ENCODE measurements around the gene ILDR1.
"Not testable (repeated sequence)": the region's sequence is repeated elsewhere in the genome, so short reads cannot be mapped to it uniquely, and the experiment has no call there.

ILDR1 gene

DNA sequence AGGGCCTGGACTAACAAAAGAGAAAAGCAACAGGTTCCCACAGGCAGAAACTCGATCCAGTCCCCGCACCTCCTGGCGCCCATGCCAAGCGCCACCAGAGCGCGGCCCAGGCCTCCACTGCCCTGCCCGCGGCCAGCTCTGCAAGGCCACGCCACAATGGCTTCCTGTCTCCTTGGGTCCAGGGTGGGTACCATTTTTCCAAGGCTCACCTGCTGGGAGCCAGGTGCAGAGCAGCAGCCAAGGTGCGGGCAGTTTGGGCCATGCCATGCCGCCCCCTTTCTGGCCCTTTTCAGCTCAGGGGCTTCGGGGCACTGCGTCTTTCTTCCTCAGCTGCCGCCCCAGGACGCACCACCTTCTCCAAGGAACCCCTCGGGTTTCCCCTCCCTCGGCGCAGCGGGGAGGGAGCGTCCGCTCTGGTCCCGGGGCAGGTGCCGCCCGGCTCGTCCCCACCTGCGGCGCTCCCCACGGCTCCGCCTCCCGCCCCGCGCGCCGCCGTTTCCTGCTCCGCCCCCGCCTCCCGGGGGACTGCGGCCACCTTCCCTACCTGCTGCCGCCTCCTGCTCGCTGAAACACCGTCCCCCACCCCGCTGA lies at the start of gene ILDR1:
TSS of gene ILDR1 (minus strand) at position 437 of the 591 bp plus-strand sequence. CDS start at position 267, 170 bp downstream.
- DNase-seq, result no peak

GRCh38 chr3:122067588-122068240 lies 45.7 kb upstream of the ILDR1 start:
- DNase-seq, result no peak

GRCh38 chr3:122067214-122067550 lies 45.1 kb upstream of the ILDR1 start:
- DNase-seq, result no peak

DNA sequence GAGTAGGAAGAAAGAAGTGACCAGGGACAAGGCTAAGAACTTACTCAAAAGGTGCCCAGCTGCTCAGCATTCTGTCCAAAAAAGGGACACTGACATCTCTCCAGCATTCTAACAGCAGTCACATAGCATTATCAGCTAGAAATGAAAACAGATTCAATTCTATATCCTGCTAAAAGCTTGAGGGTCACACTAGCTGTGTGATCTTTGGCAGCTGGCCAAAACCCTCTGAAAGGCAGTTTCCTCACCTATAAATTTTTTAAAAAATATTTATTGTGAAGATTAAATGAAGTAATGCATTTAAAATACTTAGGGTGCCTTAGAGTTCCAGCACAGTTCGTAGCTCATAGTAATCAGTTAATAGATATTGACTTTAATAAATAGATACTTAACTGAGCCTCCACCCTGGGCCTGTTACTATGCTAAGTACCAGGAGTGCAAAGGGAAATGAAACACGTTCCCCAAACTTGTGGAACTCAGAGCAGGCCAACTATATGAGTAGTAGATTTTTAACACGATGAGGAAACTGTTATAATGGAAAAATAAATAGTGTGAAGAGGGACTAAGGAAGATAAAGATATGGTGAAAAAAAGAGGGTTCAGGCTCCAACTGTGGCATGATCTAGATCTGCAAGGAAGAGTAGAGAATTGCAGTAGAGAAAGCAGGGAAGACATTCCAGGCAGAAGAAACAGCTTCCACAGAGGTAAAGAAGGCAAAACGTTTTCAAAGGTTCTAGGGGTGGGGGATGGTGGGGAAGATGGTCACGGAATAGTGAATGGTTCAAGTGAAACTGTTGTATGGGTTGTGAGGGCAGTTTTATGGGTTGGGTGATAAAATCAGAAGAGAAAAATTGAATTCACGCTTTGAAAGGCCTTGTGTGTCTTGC lies 44.5 kb upstream of the ILDR1 start:
- no peak for DNase-seq

GRCh38 chr3:122064326-122064725 lies 42.3 kb upstream of the ILDR1 start:
- DNase-seq, result no peak

GRCh38 chr3:122063908-122064307 lies 41.9 kb upstream of the ILDR1 start:
- no peak for DNase-seq

GRCh38 chr3:122060040-122060698 lies 38.1 kb upstream of the ILDR1 start:
- DNase-seq, result no peak

GRCh38 chr3:122058294-122058693 lies 36.2 kb upstream of the ILDR1 start:
- no peak for DNase-seq

DNA sequence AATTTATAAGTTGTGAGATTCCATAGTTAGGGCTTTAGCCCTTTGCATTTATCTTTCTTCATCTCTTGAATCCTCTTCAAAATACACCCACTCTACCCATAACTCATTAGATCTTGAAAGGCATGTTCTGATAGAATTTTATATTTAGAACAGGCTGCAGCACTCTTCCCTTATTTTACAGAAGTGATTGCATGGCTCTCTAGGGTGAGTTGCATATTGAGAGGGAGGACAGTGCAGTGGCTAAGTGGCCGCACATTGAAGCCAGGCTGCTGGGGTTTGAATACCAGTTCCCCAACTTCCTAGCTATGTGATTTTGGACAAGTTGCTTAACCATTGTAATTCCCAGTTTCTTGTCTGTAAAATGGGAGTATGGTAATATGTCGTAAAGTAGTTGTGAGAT lies 35.6 kb upstream of the ILDR1 start:
- no peak for DNase-seq

DNA sequence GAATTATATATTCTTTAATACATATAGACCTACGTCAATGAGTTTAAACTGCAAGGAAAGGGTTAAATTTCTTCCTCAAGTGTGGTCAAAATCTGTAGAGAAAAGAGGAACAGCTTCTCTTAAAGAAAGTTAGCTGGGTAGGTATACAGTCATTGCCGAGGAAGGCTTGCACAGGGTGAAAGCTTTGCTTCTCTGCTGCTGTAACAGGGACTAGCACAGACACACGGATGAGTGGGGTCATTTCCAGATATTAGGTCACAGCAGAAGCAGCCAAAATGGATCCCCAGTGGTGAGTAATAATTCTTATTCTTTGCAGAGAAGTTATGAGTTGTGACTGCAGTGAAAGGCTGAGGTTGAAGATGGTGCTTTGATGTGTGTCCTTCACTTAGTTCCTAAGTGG lies 33.2 kb upstream of the ILDR1 start, which contains the start of gene CD86:
TSS of gene CD86 (plus strand) at position 148 of the 400 bp plus-strand sequence. CDS start at position 276, 128 bp downstream.
- no peak for DNase-seq

DNA sequence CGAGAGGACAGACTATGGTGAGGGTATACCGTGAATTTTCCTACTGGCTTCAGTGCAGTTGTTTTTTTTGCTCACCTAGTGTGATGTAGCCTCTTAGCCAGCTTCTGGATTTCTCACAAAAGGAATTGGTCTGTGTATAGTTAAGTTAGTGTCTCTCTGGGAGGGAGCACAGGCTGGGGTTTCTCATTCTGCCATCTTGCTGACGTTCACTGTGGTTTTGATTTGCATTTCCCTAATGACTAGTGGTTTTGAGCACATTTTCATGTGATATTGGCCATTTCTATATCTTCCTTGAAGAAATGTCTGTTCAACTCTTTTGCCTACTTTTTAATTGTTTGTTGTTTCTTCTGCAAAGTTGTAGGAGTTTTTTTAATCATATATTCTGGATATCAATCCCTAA lies 30.9 kb upstream of the ILDR1 start:
- no peak for DNase-seq

GRCh38 chr3:122047773-122048172 lies 25.7 kb upstream of the ILDR1 start:
- not testable (repeated sequence) for DNase-seq

- DNase-seq, result not testable (repeated sequence)
These were observed 25.2 kb upstream of the ILDR1 start for GRCh38 chr3:122047296-122047695.

DNA sequence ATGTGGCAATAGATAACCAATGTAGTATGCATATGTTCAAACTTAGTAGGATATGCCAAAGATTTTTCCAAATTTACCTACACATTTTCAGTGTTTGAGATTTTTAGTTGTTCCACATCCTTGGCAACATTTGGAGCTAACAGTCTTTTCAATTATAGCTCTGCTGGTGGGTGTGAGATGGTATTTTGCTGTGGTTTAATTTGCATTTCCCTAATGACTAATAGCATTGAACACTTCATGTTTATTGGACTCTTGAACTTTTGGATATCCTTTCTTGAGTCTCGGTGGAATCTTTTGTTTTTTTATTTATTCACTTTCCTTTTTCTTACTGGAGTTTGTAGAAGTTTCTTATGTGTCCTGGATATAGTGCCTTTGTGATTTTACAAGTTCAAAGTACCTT lies 11.0 kb upstream of the ILDR1 start:
- no peak for DNase-seq

GRCh38 chr3:122032531-122032930 lies 10.5 kb upstream of the ILDR1 start:
- no peak for DNase-seq

GRCh38 chr3:122031123-122031468 lies 9.0 kb upstream of the ILDR1 start:
- DNase-seq, result no peak

DNA sequence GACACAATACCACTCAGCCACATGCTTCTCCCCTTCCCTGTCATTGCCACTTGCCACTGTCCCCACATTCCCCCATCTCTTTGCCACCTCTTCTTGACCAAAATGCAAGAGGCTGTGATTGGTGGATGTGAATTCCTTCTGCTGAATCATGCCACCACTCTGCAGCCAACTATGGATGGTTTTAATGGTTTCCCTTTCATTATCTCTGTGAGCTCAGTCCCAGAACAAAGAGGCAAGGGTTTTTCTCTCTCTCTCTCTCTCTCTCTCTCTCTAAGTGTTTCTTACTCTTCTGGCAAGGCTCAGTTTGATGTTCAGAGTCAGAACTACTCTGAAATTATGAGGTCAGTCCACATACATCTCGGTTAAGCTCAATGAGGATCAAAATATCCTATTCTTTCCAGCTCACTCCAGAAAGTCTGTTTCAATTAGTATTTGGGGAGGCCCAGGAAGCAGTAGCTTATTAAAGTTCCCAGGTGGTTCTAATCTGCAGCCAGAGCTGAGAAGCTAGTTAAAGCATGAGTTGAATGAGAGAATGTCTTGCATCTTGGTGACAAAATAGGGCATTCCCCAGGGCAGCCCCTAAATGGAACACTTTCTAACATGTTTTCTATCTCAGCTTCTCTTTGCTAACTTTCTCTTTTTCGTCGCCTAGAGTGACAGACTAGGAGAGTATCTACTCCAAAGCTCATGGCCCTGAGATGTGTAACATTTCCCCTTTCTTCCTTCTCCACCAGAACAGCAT lies 8.5 kb upstream of the ILDR1 start:
- DNase-seq, result no peak

DNA sequence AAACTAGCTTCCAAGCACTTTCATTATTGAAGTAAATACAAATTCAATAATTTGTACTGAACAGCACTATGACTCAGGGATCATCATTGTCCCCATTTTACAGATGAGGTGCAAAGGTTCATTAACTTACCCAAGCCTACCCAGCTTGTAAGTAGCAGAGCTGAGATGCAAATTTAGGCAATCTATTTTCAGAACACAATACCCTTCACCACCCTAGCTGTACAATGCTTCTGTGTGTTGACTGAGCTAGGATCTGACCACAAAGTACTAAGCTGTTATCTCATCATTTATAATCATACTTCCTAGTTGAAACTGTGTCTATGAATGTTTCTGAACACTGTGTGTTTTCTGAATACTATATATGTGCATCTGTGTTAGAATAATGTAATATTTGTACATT lies 3.2 kb upstream of the ILDR1 start:
- no peak for DNase-seq

DNA sequence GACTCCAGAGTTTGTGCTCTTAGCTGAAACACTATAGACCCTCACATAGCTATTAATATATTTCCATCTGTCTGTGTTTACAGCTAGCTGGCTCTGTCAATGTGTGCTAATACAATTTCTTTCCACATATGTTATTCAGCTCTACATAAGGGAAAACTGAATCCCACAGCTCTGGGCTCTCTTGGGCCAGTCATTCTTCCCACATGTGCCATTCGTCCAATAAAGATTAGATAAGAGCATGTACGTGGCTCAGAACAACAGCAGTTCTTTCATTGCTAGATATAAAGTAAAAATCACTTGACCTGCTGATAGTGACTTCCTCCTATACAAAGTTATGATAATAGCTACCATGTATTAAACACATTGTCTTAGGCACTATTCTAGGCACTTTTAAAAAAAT lies 2.8 kb upstream of the ILDR1 start:
- DNase-seq, result no peak

- no peak for DNase-seq
These were observed 1.4 kb upstream of the ILDR1 start for GRCh38 chr3:122023335-122023910.

DNA sequence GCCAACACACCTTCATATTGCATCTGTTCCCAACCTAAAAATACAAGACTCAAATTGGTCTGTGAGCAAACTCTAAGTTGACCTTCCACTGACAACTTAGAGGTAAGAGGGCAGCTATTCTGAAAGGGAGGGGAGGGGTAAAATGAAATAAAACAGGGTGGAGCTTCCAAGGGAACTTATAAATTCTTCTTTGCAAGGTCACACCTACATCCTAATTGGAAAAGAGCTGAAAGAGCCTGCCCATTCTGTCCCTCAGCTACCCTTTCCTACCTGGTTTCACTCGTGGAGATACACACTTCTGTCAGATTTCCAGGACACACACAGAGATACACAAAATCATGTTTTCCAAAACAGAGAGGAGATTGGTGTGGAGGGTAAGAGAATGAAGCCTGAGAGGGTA lies 1.0 kb downstream of the ILDR1 start:
- no peak for DNase-seq

GRCh38 chr3:122019493-122019892 lies 2.6 kb downstream of the ILDR1 start:
- DNase-seq, result no peak
